H1 (cell line): ENCODE measurements around the gene ABCB7. TPM values are rescaled to one million over a fixed set of nuclear protein-coding genes. Genes with fewer than 3 reads are reported as not detected.

Experiments
- CTCF ChIA-PET: fragments of 300-600 bp; sonication (Branson Sonifier 250); formaldehyde crosslinking; loops from one replicate; lab custom pipeline; 2021; ENCODE audit not compliant: partially characterized antibody; lab: Charles Lee
- POLR2A ChIA-PET: fragments of 300-600 bp; sonication (Branson Sonifier 250); formaldehyde crosslinking; loops from one replicate; lab custom pipeline; 2021; ENCODE audit warnings: inconsistent platforms; ENCODE audit not compliant: partially characterized antibody; lab: Charles Lee
- DNase-seq, 2 experiments: peaks; one replicate each; pipeline versions ENCODE4 v3.0.0 to v3.0.0-alpha.2; 2010 to 2022; ENCODE audit warnings: low spot score in 2 of 2, low read depth in 1 of 2, mixed read lengths in 1 of 2
- FAIRE-seq: peaks from 2 replicates; lab custom pipeline; 2011; peaks lifted over from hg19 to GRCh38; lab: Jason Lieb, UNC
- H2AFZ ChIP-seq: 2 replicates; pipeline ENCODE4 v1.8.1; 2012; ENCODE audit warnings: low read length, inconsistent platforms
- H2AK5ac ChIP-seq: 2 replicates; pipeline ENCODE4 v1.6.1; 2013; ENCODE audit warnings: low read depth, low read length
- H2BK120ac ChIP-seq: replicated peaks from 2 replicates; pipeline ENCODE3; 2013; ENCODE audit warnings: low read depth, low read length, inconsistent platforms
- H2BK12ac ChIP-seq: 2 replicates; pipeline ENCODE4 v1.6.1; 2013; ENCODE audit warnings: low read depth, low read length
- H2BK15ac ChIP-seq: 2 replicates; pipeline ENCODE4 v1.6.1; 2013; ENCODE audit warnings: low read length
- H2BK20ac ChIP-seq: 2 replicates; pipeline ENCODE4 v1.6.1; 2013; ENCODE audit warnings: low read length
- H2BK5ac ChIP-seq: 2 replicates; pipeline ENCODE4 v1.6.1; 2013; ENCODE audit warnings: low read depth, low read length
- H3K14ac ChIP-seq: 2 replicates; pipeline ENCODE4 v1.6.1; 2013; ENCODE audit warnings: inconsistent platforms; ENCODE audit not compliant: insufficient read length
- H3K18ac ChIP-seq: 2 replicates; pipeline ENCODE4 v1.6.1; 2013; ENCODE audit warnings: low read length; ENCODE audit errors: extremely low read depth
- H3K23ac ChIP-seq: 2 replicates; pipeline ENCODE4 v1.6.1; 2013; ENCODE audit warnings: inconsistent platforms; ENCODE audit not compliant: insufficient read length
- H3K23me2 ChIP-seq: 2 replicates; pipeline ENCODE4 v1.6.1; 2013; ENCODE audit warnings: low read depth, low read length
- H3K27ac ChIP-seq: 2 replicates; pipeline ENCODE4 v1.6.1; 2011; ENCODE audit warnings: low read depth, low read length, inconsistent platforms
- H3K27me3 ChIP-seq, 4 experiments: replicated peaks in 1 of 4; 1 replicate in 1 of 4; 2 replicates in 3 of 4; pipeline versions ENCODE4 v1.6.1 to v1.8.1; 2011 to 2013; ENCODE audit warnings: low read length in 3 of 4, mild to moderate bottlenecking in 3 of 4, inconsistent platforms in 2 of 4, mixed read lengths in 2 of 4, moderate library complexity in 1 of 4; ENCODE audit not compliant: control insufficient read depth in 3 of 4, insufficient read depth in 3 of 4; ENCODE audit errors: extremely low read depth in 1 of 4
- H3K36me3 ChIP-seq, 4 experiments: 2 replicates each; pipeline versions ENCODE4 v1.6.1 to v1.8.1; 2011 to 2013; ENCODE audit warnings: mild to moderate bottlenecking in 4 of 4, low read length in 3 of 4, moderate library complexity in 2 of 4, control low read depth in 1 of 4, inconsistent platforms in 1 of 4; ENCODE audit not compliant: insufficient read depth in 4 of 4, control insufficient read depth in 2 of 4
- H3K4ac ChIP-seq: replicated peaks from 2 replicates; pipeline ENCODE3; 2013; ENCODE audit warnings: low read length, low read depth, mixed read lengths, inconsistent platforms; ENCODE audit not compliant: insufficient read length
- H3K4me1 ChIP-seq, 4 experiments: replicated peaks in 1 of 4; 1 replicate in 1 of 4; 2 replicates in 3 of 4; pipeline versions ENCODE4 v1.6.1 to v1.8.1; 2011 to 2013; ENCODE audit warnings: low read length in 3 of 4, inconsistent platforms in 2 of 4, mixed read lengths in 1 of 4; ENCODE audit not compliant: insufficient read depth in 4 of 4, control insufficient read depth in 3 of 4
- H3K4me2 ChIP-seq, 2 experiments: 2 replicates each; pipeline versions ENCODE4 v1.6.1 to v1.8.1; 2011 to 2013; ENCODE audit warnings: low read depth in 2 of 2, low read length in 2 of 2, control low read depth in 1 of 2, inconsistent platforms in 1 of 2, mild to moderate bottlenecking in 1 of 2; ENCODE audit not compliant: insufficient read depth in 1 of 2
- H3K4me3 ChIP-seq, 4 experiments: fragments of 200-600, 300-600 bp in 1 of 4; sonication (generic), shearing (Covaris generic), sonication (Bioruptor Twin) in 1 of 4; 2 replicates each; pipeline versions ENCODE4 v1.5.1 to v1.8.1; 2011 to 2016; ENCODE audit warnings: low read length in 4 of 4, low read depth in 3 of 4, control low read depth in 2 of 4, inconsistent platforms in 2 of 4, mild to moderate bottlenecking in 2 of 4, mixed read lengths in 1 of 4, moderate library complexity in 1 of 4; ENCODE audit not compliant: insufficient read depth in 2 of 4; ENCODE audit errors: extremely low read depth in 1 of 4
- H3K56ac ChIP-seq: replicated peaks from 2 replicates; pipeline ENCODE3; 2013; ENCODE audit warnings: low read depth, mild to moderate bottlenecking, mixed read lengths, low read length, inconsistent platforms; ENCODE audit not compliant: insufficient read length
- H3K79me1 ChIP-seq: 2 replicates; pipeline ENCODE4 v1.6.1; 2013; ENCODE audit warnings: low read depth, low read length, control low read depth
- H3K79me2 ChIP-seq, 2 experiments: 2 replicates each; pipeline versions ENCODE4 v1.6.1 to v1.8.1; 2012 to 2013; ENCODE audit warnings: low read length in 2 of 2, mild to moderate bottlenecking in 2 of 2, inconsistent platforms in 1 of 2; ENCODE audit not compliant: insufficient read depth in 2 of 2, control insufficient read depth in 1 of 2
- H3K9ac ChIP-seq, 4 experiments: replicated peaks in 1 of 4; 1 replicate in 1 of 4; 2 replicates in 3 of 4; pipeline versions ENCODE4 v1.6.1 to v1.8.1; 2011 to 2013; ENCODE audit warnings: low read depth in 3 of 4, low read length in 3 of 4, control low read depth in 2 of 4, mild to moderate bottlenecking in 2 of 4, moderate library complexity in 2 of 4, inconsistent platforms in 1 of 4; ENCODE audit errors: extremely low read depth in 1 of 4
- H3K9me3 ChIP-seq, 2 experiments: 2 replicates each; pipeline versions ENCODE4 v1.6.1 to v1.8.1; 2012 to 2013; ENCODE audit warnings: mild to moderate bottlenecking in 2 of 2, moderate library complexity in 2 of 2, control low read depth in 1 of 2, inconsistent platforms in 1 of 2, low read depth in 1 of 2, low read length in 1 of 2, mixed read lengths in 1 of 2; ENCODE audit not compliant: insufficient read depth in 2 of 2
- H4K20me1 ChIP-seq, 2 experiments: replicated peaks in 1 of 2; 2 replicates each; pipeline versions ENCODE3 to v1.8.1; 2011 to 2013; ENCODE audit warnings: inconsistent platforms in 2 of 2, low read length in 2 of 2, mild to moderate bottlenecking in 1 of 2; ENCODE audit not compliant: insufficient read depth in 2 of 2, control insufficient read depth in 1 of 2
- H4K5ac ChIP-seq: 2 replicates; pipeline ENCODE4 v1.6.1; 2013; ENCODE audit warnings: low read length, low read depth, mixed read lengths, inconsistent platforms; ENCODE audit not compliant: insufficient read length
- H4K8ac ChIP-seq: 2 replicates; pipeline ENCODE4 v1.8.0; 2013; ENCODE audit warnings: mild to moderate bottlenecking, moderate library complexity, low read length, inconsistent platforms; ENCODE audit not compliant: insufficient read depth; ENCODE audit errors: extremely low read depth
- H4K91ac ChIP-seq: replicated peaks from 2 replicates; pipeline ENCODE3; 2013; ENCODE audit warnings: low read length, mixed read lengths, inconsistent platforms; ENCODE audit not compliant: insufficient read length
- CEBPB ChIP-seq: IDR thresholded peaks from 2 replicates; pipeline ENCODE4 v1.6.1; 2012; ENCODE audit warnings: low read depth, low read length
- E2F6 ChIP-seq: IDR thresholded peaks from 2 replicates; pipeline ENCODE4 v1.6.1; 2012; ENCODE audit warnings: inconsistent platforms
- HDAC6 ChIP-seq: IDR thresholded peaks from one replicate; pipeline ENCODE4 v1.7.1; 2012; ENCODE audit warnings: low read depth, mild to moderate bottlenecking, inconsistent platforms, low read length, moderate library complexity
- JUN ChIP-seq: IDR thresholded peaks from 2 replicates; pipeline ENCODE4 v1.6.1; 2011; ENCODE audit warnings: low read depth, mild to moderate bottlenecking, improper control_type of control experiment, low read length
- JUND ChIP-seq: IDR thresholded peaks from 2 replicates; pipeline ENCODE4 v1.6.1; 2011; ENCODE audit warnings: mild to moderate bottlenecking, improper control_type of control experiment, low read length
- KDM5A ChIP-seq: fragments of 200-600 bp; IDR thresholded peaks from 2 replicates; pipeline ENCODE4 v1.7.1; 2012; ENCODE audit warnings: mild to moderate bottlenecking, low read length, inconsistent platforms, mixed read lengths
- NRF1 ChIP-seq: IDR thresholded peaks from 2 replicates; pipeline ENCODE4 v1.6.1; 2011; ENCODE audit warnings: mild to moderate bottlenecking, low read depth, low read length, improper control_type of control experiment
- PHF8 ChIP-seq: fragments of 200-600 bp; sonication (generic); conservative IDR thresholded peaks from 2 replicates; pipeline ENCODE4 v1.7.1; 2012; ENCODE audit warnings: low read depth, mild to moderate bottlenecking, inconsistent platforms, low read length, moderate library complexity
- RBBP5 ChIP-seq: IDR thresholded peaks from 2 replicates; pipeline ENCODE4 v1.7.1; 2012; ENCODE audit warnings: low read depth, mild to moderate bottlenecking, inconsistent platforms, low read length, moderate library complexity, borderline replicate concordance
- RXRA ChIP-seq: IDR thresholded peaks from 2 replicates; pipeline ENCODE4 v1.6.1; 2011; ENCODE audit warnings: low read depth, mild to moderate bottlenecking, low read length, moderate library complexity; ENCODE audit not compliant: insufficient read depth
- SP2 ChIP-seq: IDR thresholded peaks from 2 replicates; pipeline ENCODE4 v1.6.1; 2012; ENCODE audit warnings: mild to moderate bottlenecking, low read length, inconsistent platforms
- TAF7 ChIP-seq: optimal IDR thresholded peaks from 2 replicates; pipeline ENCODE3; 2011; ENCODE audit warnings: low read depth, mild to moderate bottlenecking, inconsistent platforms, low read length, moderate library complexity, borderline replicate concordance
- TBP ChIP-seq: IDR thresholded peaks from 2 replicates; pipeline ENCODE4 v1.6.1; 2011; ENCODE audit warnings: low read depth, low read length, improper control_type of control experiment
- TCF12 ChIP-seq: IDR thresholded peaks from 2 replicates; pipeline ENCODE4 v1.6.1; 2011; ENCODE audit warnings: low read depth, mild to moderate bottlenecking, low read length
- WGBS, 2 experiments: shearing (Covaris generic) in 1 of 2; methylation state at CpG; one replicate each; pipeline versions ENCODE4 v1.1.6 to v1.1.7; 2013 to 2015; ENCODE audit warnings: low lambda C conversion rate in 2 of 2, mixed read lengths in 2 of 2, inconsistent platforms in 1 of 2, low coverage in 1 of 2, missing lambda C conversion rate in 1 of 2; ENCODE audit not compliant: insufficient replicate concordance in 2 of 2, insufficient coverage in 1 of 2, insufficient read length in 1 of 2; ENCODE audit errors: extremely low coverage in 1 of 2, missing lambda C conversion rate in 1 of 2; 5-methylcytosine and 5-hydroxymethylcytosine counted together
- polyA plus RNA-seq, 7 experiments: library from polyadenylated mRNA; depleted of rRNA in 3 of 7; stranded (reverse) in 5 of 7; unstranded in 2 of 7; fragments of >200 nt in 5 of 7; fragments of 200-250 nt in 2 of 7; gene quantifications; 1 replicate in 5 of 7; 2 replicates in 1 of 7; 4 replicates in 1 of 7; pipeline versions ENCODE4 v1.2.1 to v1.2.3, GENCODE V29; 2011 to 2013; ENCODE audit warnings: missing spikeins in 2 of 7, mixed read lengths in 2 of 7
- total RNA-seq: library from RNA; stranded (reverse); fragmentation: NEBNext Ultra II Directional; extraction: Animal tissue kit (Norgen Biotek cat#: 25700); gene quantifications from 2 replicates; pipeline ENCODE4 v1.2.1, GENCODE V29; 2021
- TF ChIP-seq, protein P1 (sequence below): IDR thresholded peaks from 2 replicates; pipeline ENCODE4 v1.6.1; 2012; ENCODE audit warnings: inconsistent platforms

Gene ABCB7
- total and polyA plus RNA-seq, 2 of the 8 experiments (the other 6 are each of a cell fraction or from before 2014, with no cell fraction given): 24.3 to 43.3 TPM

DNA sequence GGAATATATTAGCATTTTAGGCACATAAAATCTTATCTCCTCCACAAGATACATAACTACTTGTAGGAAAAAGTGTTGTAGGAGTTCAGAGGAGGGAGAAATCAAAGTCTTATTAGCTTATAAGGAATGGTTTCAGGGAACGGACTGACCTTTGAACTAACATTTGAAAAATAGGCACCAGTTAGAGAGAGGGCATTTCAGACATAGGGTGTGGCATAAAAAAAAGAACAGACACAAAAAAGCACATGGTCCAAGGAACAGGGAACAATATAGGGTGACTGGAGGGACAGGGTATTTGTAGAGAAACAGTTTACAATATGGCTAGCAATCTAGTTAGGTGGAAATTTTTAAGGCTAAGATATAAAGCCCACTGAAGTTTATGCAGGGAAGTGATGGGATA lies 6.4 kb downstream of the ABCB7 start:
- ChIA-PET POLR2A (interaction anchor here (1.2 kb wide), 1 partner anchor 12 kb away, joined by 3 read pairs; no protein-coding TSS in a partner anchor), CTCF (no interaction called here)
- H3K4me3 ChIP-seq: no peak overlapping the region
- no peak overlapping the region for H4K5ac ChIP-seq
- H2BK120ac ChIP-seq: no peak overlapping the region
- no peak overlapping the region for H3K14ac ChIP-seq
- H3K23me2 ChIP-seq: no peaks in the 10 kb centered on the region
- no peak overlapping the region for H3K23ac ChIP-seq
- no peak overlapping the region for H3K27ac ChIP-seq
- H3K27me3 ChIP-seq: no peaks in the 10 kb centered on the region
- no peak overlapping the region for H3K4ac ChIP-seq
- H2BK5ac ChIP-seq: no peak overlapping the region
- no peaks in the 10 kb centered on the region for H4K20me1 ChIP-seq
- no peak overlapping the region for H2BK12ac ChIP-seq
- H4K8ac ChIP-seq: no peak overlapping the region
- H3K4me2 ChIP-seq: no peak overlapping the region
- no peaks in the 10 kb centered on the region for H3K9me3 ChIP-seq
- WGBS, 2 experiments: 80% methylated on average over 1 of the region's 1 CpG; no CpG with 5 or more reads in 1 of the 2 experiments
- H4K91ac ChIP-seq: no peak overlapping the region
- H2AK5ac ChIP-seq: no peak overlapping the region
- no peak overlapping the region for H2BK15ac ChIP-seq
- no peak for FAIRE-seq
- no peak for TF ChIP-seq NRF1
- no peak for TF ChIP-seq HDAC6
- TF ChIP-seq, protein P1, sequence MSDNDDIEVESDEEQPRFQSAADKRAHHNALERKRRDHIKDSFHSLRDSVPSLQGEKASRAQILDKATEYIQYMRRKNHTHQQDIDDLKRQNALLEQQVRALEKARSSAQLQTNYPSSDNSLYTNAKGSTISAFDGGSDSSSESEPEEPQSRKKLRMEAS: no peak
- no peak for TF ChIP-seq JUN
- no peak for TF ChIP-seq JUND
- no peak for TF ChIP-seq TBP
- no peak for TF ChIP-seq PHF8
- TF ChIP-seq TCF12: no peak
- TF ChIP-seq RBBP5: no peak
- no peak for TF ChIP-seq E2F6
- no peak for TF ChIP-seq SP2
- no peak for TF ChIP-seq TAF7
- TF ChIP-seq RXRA: no peak
- no peak for TF ChIP-seq CEBPB
- no peak for TF ChIP-seq KDM5A
- H3K79me1 ChIP-seq: no peaks in the 10 kb centered on the region
- no peak for DNase-seq
- no peaks in the 10 kb centered on the region for H3K36me3 ChIP-seq
- H3K18ac ChIP-seq: no peak overlapping the region
- H3K4me1 ChIP-seq: no peaks in the 10 kb centered on the region
- no peak overlapping the region for H3K9ac ChIP-seq
- H3K56ac ChIP-seq: no peak overlapping the region
- H2BK20ac ChIP-seq: no peak overlapping the region
- peaks cover 0 to 69% of the 10 kb centered on the region in 2 experiments; a peak in 2 of 4 replicates for H3K79me2 ChIP-seq
- H2AFZ ChIP-seq: no peak overlapping the region
